ENCODE data around the gene ARHGEF33. TPM values are rescaled to one million over a fixed set of nuclear protein-coding genes. Genes with fewer than 3 reads are reported as not detected.

ARHGEF33 gene
- polyA plus RNA-seq, 1 experiment, result 0.32 TPM

DNA sequence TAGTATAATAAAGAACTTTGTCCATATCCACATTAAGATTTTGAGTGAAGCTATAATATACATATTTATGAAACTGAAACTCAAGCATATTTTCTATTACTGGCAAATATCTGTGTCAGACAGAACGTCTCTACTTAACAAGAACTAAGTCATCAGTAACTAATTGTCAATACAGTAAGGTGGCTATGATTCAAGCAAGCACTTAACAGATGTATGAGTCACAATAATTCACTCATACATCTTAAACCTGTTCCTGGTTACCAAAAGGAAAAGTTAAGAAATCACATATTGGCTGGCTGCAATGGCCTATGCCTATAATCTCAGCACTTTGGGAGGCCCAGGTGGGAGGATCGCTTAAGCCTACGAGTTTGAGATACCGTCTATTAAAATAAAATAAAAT, 135.2 kb downstream of the ARHGEF33 start:
- Histone ChIP-seq H3K27me3 (ENCODE audit: control insufficient read depth, insufficient read depth, low read length) (no peaks in the 10 kb centered on the region), H3K9me3 (ENCODE audit: control insufficient read depth, insufficient read depth, low read length) (no peaks in the 10 kb centered on the region), H3K27ac (ENCODE audit: low read depth, low read length) (no peak overlapping the region), H3K4me3 (ENCODE audit: low read depth, low read length) (no peak overlapping the region)
- ChIA-PET POLR2A (no interaction called here), CTCF (interaction anchor here (0.7 kb wide), 1 partner anchor 36 kb away, joined by 5 read pairs; no protein-coding TSS in a partner anchor)
- TF ChIP-seq, protein P1, sequence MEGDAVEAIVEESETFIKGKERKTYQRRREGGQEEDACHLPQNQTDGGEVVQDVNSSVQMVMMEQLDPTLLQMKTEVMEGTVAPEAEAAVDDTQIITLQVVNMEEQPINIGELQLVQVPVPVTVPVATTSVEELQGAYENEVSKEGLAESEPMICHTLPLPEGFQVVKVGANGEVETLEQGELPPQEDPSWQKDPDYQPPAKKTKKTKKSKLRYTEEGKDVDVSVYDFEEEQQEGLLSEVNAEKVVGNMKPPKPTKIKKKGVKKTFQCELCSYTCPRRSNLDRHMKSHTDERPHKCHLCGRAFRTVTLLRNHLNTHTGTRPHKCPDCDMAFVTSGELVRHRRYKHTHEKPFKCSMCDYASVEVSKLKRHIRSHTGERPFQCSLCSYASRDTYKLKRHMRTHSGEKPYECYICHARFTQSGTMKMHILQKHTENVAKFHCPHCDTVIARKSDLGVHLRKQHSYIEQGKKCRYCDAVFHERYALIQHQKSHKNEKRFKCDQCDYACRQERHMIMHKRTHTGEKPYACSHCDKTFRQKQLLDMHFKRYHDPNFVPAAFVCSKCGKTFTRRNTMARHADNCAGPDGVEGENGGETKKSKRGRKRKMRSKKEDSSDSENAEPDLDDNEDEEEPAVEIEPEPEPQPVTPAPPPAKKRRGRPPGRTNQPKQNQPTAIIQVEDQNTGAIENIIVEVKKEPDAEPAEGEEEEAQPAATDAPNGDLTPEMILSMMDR (IDR thresholded peaks at IDR 0.05; ENCODE audit: low read depth, low read length), result no peak
- DNase-seq (ENCODE audit: low read depth, low spot score), result no peak

Small RNA genes lying within 50 kb of the gene (small RNA-seq; reads per million reads assigned to genes)
- gene RN7SL96P (ENCODE audit: insufficient read length, low read depth) (not detected), gene RNU6-851P (ENCODE audit: insufficient read length, low read depth) (not detected)

Other genes starting within 250 kb of the ARHGEF33 start
- 15.5 and 19.0 TPM in 2 replicates for gene GALM, start 223.8 kb upstream of the ARHGEF33 start, polyA plus RNA-seq (2011; rRNA removed)
- gene SRSF7, start 138.5 kb upstream of the ARHGEF33 start, polyA plus RNA-seq (2011; rRNA removed), result 195 and 238 TPM in 2 replicates
- 12.6 and 16.3 TPM in 2 replicates for gene GEMIN6, start 111.7 kb upstream of the ARHGEF33 start, polyA plus RNA-seq (2011; rRNA removed)
- gene DHX57, start 13.9 kb upstream of the ARHGEF33 start, polyA plus RNA-seq (2011; rRNA removed), result 19.6 and 23.3 TPM in 2 replicates
- 24.9 and 34.8 TPM in 2 replicates for gene MORN2, start 13.9 kb upstream of the ARHGEF33 start, polyA plus RNA-seq (2011; rRNA removed)
- gene SOS1, start 231.2 kb downstream of the ARHGEF33 start, polyA plus RNA-seq (2011; rRNA removed), result 25.6 and 42.2 TPM in 2 replicates